ENCODE measurements around the gene PDE4D.

The PDE4D gene

GRCh38 chr5:59360130-59360555, 533.4 kb downstream of the PDE4D start:
- DNase-seq (ENCODE audit: low read depth), result no peak

DNA sequence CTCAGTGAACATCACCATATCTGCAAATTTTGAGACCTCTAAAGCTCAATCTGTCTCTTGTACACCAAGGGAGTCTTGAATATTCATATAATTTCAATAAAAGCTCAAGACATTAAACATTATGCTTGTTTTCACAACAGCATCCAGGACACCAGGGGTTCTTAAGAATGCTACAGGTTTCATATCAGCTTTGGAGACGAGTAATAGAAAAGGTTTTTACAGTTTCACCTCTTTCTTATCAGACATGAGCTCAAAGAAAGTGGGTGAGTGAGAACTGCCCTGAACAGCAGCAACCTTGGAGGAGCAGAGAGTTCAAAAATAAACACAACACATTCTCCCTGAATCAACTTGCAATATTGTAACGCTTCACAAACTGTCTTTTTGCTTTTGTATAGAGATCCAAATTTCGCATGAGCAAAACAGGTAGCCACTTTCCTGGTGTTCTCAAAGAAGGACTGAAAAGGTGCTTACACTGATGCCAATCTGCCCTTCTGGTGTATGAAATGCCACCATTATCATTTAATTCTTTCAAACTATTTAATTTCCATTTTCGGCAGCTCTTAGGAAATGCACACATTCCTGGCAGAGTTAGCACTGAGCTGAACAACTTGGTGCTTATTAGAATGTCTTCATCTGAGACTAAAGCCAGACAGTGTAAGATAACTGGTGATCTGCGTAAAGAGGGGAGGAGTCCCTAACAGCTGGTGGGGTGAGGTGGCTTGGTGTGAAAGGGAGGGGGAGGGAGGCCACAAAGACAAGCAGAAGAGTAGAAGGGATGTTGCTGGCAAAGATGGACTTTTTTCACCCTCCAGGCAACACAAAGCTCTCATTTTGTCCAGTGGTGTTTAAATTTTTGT, 535.3 kb downstream of the PDE4D start:
- no peak for DNase-seq (ENCODE audit: low read depth)

- DNase-seq (ENCODE audit: low read depth), result no peak
Observed at GRCh38 chr5:59357381-59357977, 536.0 kb downstream of the PDE4D start.

GRCh38 chr5:59356813-59357380, 536.6 kb downstream of the PDE4D start:
- no peak for DNase-seq (ENCODE audit: low read depth)

GRCh38 chr5:59354811-59355210, 538.7 kb downstream of the PDE4D start:
- DNase-seq (ENCODE audit: low read depth), result no peak

- DNase-seq (ENCODE audit: low read depth), result no peak
Observed at GRCh38 chr5:59354274-59354673, 539.3 kb downstream of the PDE4D start.

DNA sequence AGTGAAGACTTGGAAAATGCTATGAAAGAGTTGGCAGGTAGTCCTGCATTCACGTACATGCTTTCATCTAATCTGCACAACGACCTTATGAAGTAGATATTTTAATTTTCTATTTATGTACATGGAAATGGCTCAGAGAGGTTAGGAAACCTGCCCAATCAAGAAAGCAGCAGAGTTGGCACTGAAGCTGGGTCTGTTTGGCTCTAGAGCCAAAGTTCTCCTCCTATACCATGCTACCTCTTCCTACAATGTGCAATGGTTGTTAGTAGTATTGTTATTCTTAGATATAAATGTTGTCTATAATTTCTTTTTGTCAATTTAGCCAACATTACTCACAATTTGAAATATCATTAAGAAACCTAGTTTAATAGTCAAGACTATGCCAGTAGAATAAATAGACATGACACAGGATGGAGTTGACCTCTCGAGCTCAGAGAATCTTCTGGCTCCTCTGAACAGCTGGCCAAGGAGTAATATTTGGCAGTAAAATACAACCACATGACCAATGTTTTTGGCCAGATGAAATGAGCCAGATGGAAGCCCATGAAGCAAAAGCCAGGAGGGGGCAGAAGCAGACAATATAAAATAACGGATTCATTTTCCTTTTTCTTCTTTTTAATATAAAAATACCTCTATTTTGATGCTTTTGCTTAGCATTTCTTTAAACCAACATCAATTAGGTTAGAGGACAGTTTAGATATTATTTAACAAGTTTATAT, 542.3 kb downstream of the PDE4D start:
- no peak for DNase-seq (ENCODE audit: low read depth)

DNA sequence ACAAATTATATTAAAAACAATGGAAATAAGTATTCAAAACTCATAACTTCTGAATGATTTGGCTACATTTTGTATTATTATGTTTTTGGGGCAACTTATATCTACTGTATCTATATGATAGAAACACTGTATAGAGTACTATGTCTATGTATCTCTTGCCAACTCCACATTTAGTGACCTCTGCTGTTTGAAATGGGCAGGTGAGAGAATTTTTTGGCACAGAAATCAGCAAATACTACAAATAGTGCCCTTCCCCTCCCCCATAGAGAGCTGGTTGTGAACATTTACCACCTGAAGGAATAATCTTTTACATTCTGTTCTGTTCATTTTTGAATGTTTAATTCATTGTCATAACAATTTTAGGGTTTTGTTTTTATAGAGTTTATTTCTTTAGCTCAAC, 545.3 kb downstream of the PDE4D start:
- DNase-seq (ENCODE audit: low read depth), result no peak

DNA sequence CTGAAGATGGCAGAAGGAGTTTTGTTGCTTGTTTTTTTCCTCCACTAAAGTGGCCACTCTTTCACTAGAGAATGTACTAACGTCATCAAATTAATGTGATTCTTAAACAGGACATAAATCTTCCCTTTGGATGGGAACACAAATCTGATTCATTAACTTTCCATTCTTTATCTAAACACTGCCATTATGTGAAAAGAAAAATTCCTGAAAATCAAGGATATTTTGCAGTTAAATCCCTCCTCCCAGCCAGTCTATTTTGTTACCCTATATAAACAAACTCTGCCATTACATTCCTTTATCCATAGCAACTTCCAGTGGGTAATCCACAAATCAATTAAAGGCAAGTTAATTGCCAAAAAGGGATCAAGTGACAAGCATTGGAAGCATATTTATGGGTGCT, 546.5 kb downstream of the PDE4D start:
- no peak for DNase-seq (ENCODE audit: low read depth)

DNA sequence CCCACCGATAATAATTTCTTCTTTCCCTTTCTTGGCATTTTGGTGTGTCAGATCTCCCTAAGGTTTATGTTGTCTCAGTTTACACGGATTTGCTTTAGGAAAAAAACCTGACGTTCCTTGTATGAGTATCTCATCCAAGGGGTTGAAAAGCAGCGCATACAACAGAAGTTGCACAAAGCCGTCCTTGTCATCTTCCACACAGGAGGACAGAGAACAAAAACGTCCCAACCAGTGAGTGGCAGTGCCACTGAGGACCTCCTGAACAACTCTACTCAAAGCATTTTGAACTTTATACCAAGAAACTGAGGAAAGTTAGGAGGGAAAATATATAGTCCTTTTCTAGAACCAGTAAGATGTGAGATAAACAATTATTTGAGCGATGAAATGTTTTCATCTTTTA, 547.0 kb downstream of the PDE4D start:
- no peak for DNase-seq (ENCODE audit: low read depth)

DNA sequence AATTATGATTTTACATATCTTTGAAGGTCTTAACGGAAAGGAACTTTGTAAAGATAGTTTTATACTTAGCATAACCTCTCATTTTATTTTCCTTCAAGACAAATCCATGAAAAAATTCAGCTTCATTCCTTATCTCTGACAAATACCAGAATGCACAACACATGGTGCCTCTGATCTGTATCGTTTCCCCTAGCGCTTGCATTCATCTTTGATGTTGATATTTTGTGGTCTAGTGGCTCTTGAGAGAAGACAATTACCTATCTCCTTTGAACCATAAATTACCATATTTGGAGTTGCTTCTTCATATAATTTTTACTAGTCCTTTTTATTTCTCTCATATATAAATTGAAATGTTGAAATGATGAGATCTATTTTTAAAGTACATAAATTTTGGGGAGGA, 551.3 kb downstream of the PDE4D start:
- no peak for DNase-seq (ENCODE audit: low read depth)

- DNase-seq (ENCODE audit: low read depth), result no peak
Observed at GRCh38 chr5:59341760-59342159, 551.8 kb downstream of the PDE4D start.

- no peak for DNase-seq (ENCODE audit: low read depth)
Observed at GRCh38 chr5:59341155-59341554, 552.4 kb downstream of the PDE4D start.

GRCh38 chr5:59340637-59341036, 552.9 kb downstream of the PDE4D start:
- DNase-seq (ENCODE audit: low read depth), result no peak

DNA sequence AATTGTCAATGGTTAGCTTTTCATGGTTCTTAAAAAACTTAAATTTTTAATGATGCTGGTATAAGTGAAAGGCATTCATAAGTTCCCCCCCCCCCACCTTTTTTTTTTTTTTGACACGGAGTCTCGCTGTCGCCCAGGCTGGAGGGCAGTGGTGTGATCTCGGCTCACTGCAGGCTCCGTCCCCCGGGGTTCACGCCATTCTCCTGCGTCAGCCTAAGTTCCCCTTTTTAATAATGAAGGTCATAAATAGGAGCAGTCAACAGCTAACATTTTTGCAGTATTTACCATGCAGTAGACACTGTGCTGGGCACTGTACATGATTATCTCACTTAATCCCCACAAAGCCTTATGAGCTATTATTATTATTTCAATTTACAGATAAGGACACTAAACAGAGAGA, 556.3 kb downstream of the PDE4D start:
- DNase-seq (ENCODE audit: low read depth), result no peak

- no peak for DNase-seq (ENCODE audit: low read depth)
Observed at GRCh38 chr5:59335544-59335943, 558.0 kb downstream of the PDE4D start.

DNA sequence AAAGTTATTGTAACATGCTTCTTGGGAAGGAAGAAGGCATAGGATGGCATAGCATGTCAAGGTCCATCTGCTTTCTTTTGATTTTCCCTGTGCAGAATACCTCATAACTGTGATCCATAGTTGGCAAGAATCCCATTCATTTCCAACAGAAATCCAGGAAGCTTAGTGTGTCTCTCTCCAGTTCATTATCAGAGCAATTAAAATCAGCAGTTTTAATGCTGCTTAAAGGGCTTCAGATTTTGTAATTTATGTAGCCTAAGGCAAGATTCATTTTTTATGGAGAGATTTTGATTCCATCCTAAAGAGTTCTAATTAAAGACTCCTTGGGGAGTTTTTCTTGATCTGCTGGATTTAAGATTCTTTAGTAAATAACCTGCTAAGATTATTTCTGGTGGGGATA, 560.1 kb downstream of the PDE4D start:
- no peak for DNase-seq (ENCODE audit: low read depth)

- DNase-seq (ENCODE audit: low read depth), result no peak
Observed at GRCh38 chr5:59332236-59332973, 561.1 kb downstream of the PDE4D start.

DNA sequence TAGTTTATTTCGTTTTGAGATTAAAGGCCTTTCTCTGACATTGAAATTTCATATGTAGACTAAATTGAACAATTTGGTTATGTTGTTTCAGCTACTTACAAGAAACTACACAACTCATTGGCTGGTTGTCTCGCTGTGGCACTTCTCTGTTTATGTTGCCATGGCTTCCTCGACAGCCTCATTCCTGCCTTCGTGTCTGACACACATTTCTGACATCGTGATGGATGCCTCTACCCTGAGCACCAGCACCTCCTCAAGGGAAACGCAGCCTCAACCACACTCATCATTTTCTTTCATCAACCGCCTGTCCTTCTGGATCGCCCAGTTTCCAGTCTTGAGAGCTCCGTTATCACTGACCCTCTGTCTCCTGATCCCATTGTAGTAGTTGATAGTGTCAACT, 562.8 kb downstream of the PDE4D start:
- no peak for DNase-seq (ENCODE audit: low read depth)

DNA sequence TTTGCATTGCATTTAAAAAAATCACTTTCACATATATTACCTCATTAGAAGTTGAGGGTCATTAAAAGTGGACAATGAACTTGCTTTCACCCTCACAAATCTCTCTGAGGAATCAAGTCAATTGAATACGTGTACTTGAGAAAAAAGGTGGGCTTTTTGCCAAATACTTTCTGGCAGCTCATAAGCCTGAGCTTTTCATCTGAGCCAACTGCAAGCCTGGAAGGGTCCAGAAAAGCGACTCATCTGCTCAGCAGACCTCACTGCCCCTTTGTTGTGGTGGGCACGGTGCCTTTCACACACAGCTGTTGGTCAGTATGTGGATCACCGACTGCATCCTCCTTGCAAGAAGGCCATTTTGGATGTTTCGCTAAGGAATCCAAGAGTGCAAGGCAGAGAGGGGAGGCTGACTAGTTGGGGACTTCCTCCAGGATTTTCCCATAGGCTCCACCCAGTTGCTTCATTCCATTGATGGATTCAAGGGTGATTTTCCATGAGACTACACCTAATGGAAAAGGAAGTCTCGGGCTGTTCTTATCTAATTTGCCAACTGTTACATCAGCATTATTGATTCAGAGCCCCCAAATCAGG, 564.7 kb downstream of the PDE4D start:
- no peak for DNase-seq (ENCODE audit: low read depth)

DNA sequence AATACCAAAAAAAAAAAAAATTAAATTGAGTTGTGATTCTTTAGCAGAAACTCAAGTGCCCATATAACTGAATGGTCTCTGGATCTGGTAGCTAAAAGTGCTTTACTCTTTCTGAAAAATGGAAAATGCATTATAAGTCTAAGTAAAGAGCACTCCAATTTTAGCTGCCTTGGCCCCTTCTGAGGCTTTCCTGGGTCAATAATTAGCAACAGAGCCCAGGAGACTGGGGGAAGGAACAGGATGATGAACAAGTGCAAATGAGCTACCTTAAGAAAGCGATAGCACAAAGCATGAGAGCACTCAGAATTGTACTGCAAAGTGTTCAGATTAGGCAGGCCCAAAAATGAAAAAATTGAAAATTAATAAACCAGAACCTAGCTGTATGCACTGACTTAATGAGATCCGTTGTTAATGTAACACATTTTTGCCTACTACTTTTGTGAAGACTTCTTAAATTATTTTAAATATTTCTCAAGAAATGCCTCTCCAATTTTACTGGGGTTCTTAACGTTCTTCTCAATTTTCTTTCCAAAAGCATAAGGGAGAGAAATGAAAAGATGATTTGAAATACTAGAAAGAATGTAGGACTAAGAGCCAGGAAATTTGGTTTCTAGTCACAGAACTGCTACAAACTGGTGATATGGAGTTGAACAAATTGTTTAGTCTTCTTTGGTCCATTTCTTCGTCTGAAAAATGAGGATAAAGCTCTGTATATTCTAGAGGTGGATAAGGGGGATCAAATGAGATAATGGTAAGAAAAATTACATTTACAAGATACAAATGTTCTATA, 566.1 kb downstream of the PDE4D start:
- DNase-seq (ENCODE audit: low read depth), result no peak
